IMR-90 (cell line): Measurements from ENCODE around the gene COCH. TPM values are rescaled to one million over a fixed set of nuclear protein-coding genes. Genes with fewer than 3 reads are reported as not detected.

ENCODE experiments used
- ATAC-seq: fragments of 200-7000 bp; cut with Tn5 transposase; 2 replicates; pipeline ENCODE4 v1.9.1; 2020; ENCODE audit warnings: low read depth, mild to moderate bottlenecking, moderate library complexity
- BruUV-seq: library from RNA; stranded (reverse); fragments of 400-500 nt; replicated peaks from 2 replicates; lab custom pipeline; 2021; lab: Mats Ljungman, UMichigan
- CTCF ChIA-PET: fragments of 300-600 bp; formaldehyde crosslinking; extraction: SDS; loops from one replicate; lab custom pipeline; 2021; ENCODE audit warnings: antibody characterized with exemption; lab: Yijun Ruan, JAX
- POLR2A ChIA-PET: fragments of 300-600 bp; sonication (Branson Sonifier 250); formaldehyde crosslinking; loops from one replicate; lab custom pipeline; 2022; ENCODE audit warnings: antibody characterized with exemption; ENCODE audit not compliant: unreplicated experiment; lab: Charles Lee
- DNase-seq: peaks from one replicate; pipeline ENCODE4 v3.0.0; 2013
- H2AFZ ChIP-seq: replicated peaks from 2 replicates; pipeline ENCODE3; 2013; ENCODE audit warnings: low read length, mild to moderate bottlenecking; ENCODE audit not compliant: poor library complexity
- H2AK5ac ChIP-seq: 2 replicates; pipeline ENCODE4 v1.6.1; 2013; ENCODE audit warnings: low read depth, low read length, inconsistent platforms
- H2AK9ac ChIP-seq: replicated peaks from 2 replicates; pipeline ENCODE3; 2013; ENCODE audit warnings: mild to moderate bottlenecking, low read depth, low read length, moderate library complexity; ENCODE audit not compliant: poor library complexity
- H2BK120ac ChIP-seq: 2 replicates; pipeline ENCODE4 v1.6.1; 2013; ENCODE audit warnings: low read depth, low read length, inconsistent platforms
- H2BK15ac ChIP-seq: 3 replicates; pipeline ENCODE4 v1.6.1; 2013; ENCODE audit warnings: low read depth, low read length, inconsistent platforms
- H2BK20ac ChIP-seq: 2 replicates; pipeline ENCODE4 v1.6.1; 2013; ENCODE audit warnings: low read depth, mild to moderate bottlenecking, inconsistent platforms, low read length, moderate library complexity
- H2BK5ac ChIP-seq: 2 replicates; pipeline ENCODE4 v1.6.1; 2013; ENCODE audit warnings: mild to moderate bottlenecking, low read depth, low read length, inconsistent platforms; ENCODE audit not compliant: poor library complexity, severe bottlenecking
- H3K14ac ChIP-seq: replicated peaks from 2 replicates; pipeline ENCODE4 v1.6.1; 2013; ENCODE audit warnings: low read depth, low read length, inconsistent platforms
- H3K18ac ChIP-seq: 2 replicates; pipeline ENCODE4 v1.6.1; 2013; ENCODE audit warnings: low read depth, low read length, control low read depth
- H3K23ac ChIP-seq: 2 replicates; pipeline ENCODE4 v1.6.1; 2013; ENCODE audit warnings: low read depth, low read length, inconsistent platforms
- H3K27ac ChIP-seq: 2 replicates; pipeline ENCODE4 v1.5.1; 2013; ENCODE audit warnings: mild to moderate bottlenecking, control low read depth, low read length; ENCODE audit not compliant: insufficient read depth
- H3K27me3 ChIP-seq: 2 replicates; pipeline ENCODE4 v1.6.1; 2013; ENCODE audit warnings: low read length; ENCODE audit not compliant: control insufficient read depth, insufficient read depth
- H3K36me3 ChIP-seq: 2 replicates; pipeline ENCODE4 v1.6.1; 2013; ENCODE audit warnings: low read length, mixed read lengths; ENCODE audit not compliant: control insufficient read depth, insufficient read depth
- H3K4ac ChIP-seq: 2 replicates; pipeline ENCODE4 v1.6.1; 2013; ENCODE audit warnings: low read depth, low read length, inconsistent platforms
- H3K4me1 ChIP-seq: 2 replicates; pipeline ENCODE4 v1.6.1; 2013; ENCODE audit warnings: low read length, mixed read lengths; ENCODE audit not compliant: control insufficient read depth, insufficient read depth
- H3K4me2 ChIP-seq: 2 replicates; pipeline ENCODE4 v1.6.1; 2013; ENCODE audit warnings: low read depth, mild to moderate bottlenecking, control low read depth, low read length, moderate library complexity
- H3K4me3 ChIP-seq: 2 replicates; pipeline ENCODE4 v1.5.1; 2013; ENCODE audit warnings: low read depth, mild to moderate bottlenecking, control low read depth, low read length, moderate library complexity; ENCODE audit not compliant: insufficient read depth
- H3K56ac ChIP-seq: 2 replicates; pipeline ENCODE4 v1.6.1; 2013; ENCODE audit warnings: low read length, inconsistent platforms; ENCODE audit not compliant: insufficient read depth; ENCODE audit errors: extremely low read depth
- H3K79me1 ChIP-seq, 2 experiments: 2 replicates each; pipeline ENCODE4 v1.6.1; 2013; ENCODE audit warnings: low read length in 2 of 2, inconsistent platforms in 1 of 2, low read depth in 1 of 2
- H3K9ac ChIP-seq: 2 replicates; pipeline ENCODE4 v1.6.1; 2013; ENCODE audit warnings: low read depth, low read length, control low read depth
- H3K9me1 ChIP-seq: 2 replicates; pipeline ENCODE4 v1.6.1; 2013; ENCODE audit warnings: low read length, inconsistent platforms; ENCODE audit not compliant: insufficient read depth
- H3K9me3 ChIP-seq: 2 replicates; pipeline ENCODE4 v1.6.1; 2013; ENCODE audit warnings: low read length; ENCODE audit not compliant: control insufficient read depth, insufficient read depth
- H4K20me1 ChIP-seq: 2 replicates; pipeline ENCODE4 v1.6.1; 2013; ENCODE audit warnings: low read length, inconsistent platforms; ENCODE audit not compliant: insufficient read depth
- H4K5ac ChIP-seq: 2 replicates; pipeline ENCODE4 v1.6.1; 2013; ENCODE audit warnings: mild to moderate bottlenecking, low read depth, low read length, control low read depth
- H4K8ac ChIP-seq, 2 experiments: 2 replicates each; pipeline ENCODE4 v1.6.1; 2013; ENCODE audit warnings: low read depth in 2 of 2, low read length in 2 of 2, control low read depth in 1 of 2, inconsistent platforms in 1 of 2
- H4K91ac ChIP-seq: 2 replicates; pipeline ENCODE4 v1.6.1; 2013; ENCODE audit warnings: low read depth, low read length, inconsistent platforms; ENCODE audit not compliant: insufficient read depth
- CEBPB ChIP-seq: IDR thresholded peaks from 2 replicates; pipeline ENCODE4 v1.6.1; 2012; ENCODE audit warnings: low read depth, low read length, improper control_type of control experiment
- CHD1 ChIP-seq: IDR thresholded peaks from 2 replicates; pipeline ENCODE4 v1.6.1; 2012; ENCODE audit warnings: low read depth, low read length, improper control_type of control experiment
- MAFK ChIP-seq: IDR thresholded peaks from 2 replicates; pipeline ENCODE4 v1.6.1; 2012; ENCODE audit warnings: low read depth, low read length, improper control_type of control experiment
- MAZ ChIP-seq: IDR thresholded peaks from 2 replicates; pipeline ENCODE4 v1.6.1; 2012; ENCODE audit warnings: low read depth, mild to moderate bottlenecking, low read length, improper control_type of control experiment, moderate library complexity, borderline replicate concordance
- MXI1 ChIP-seq: IDR thresholded peaks from 2 replicates; pipeline ENCODE4 v1.6.1; 2012; ENCODE audit warnings: low read depth, mild to moderate bottlenecking, low read length, moderate library complexity, borderline replicate concordance
- NFE2L2 ChIP-seq: fragments of 150-350 bp; IDR thresholded peaks from 2 replicates; pipeline ENCODE4 v1.6.1; 2016; ENCODE audit warnings: low read depth, mild to moderate bottlenecking, low read length
- POLR2A ChIP-seq: IDR thresholded peaks from 2 replicates; pipeline ENCODE4 v1.6.1; 2012; ENCODE audit warnings: mild to moderate bottlenecking, low read depth, low read length
- RAD21 ChIP-seq: IDR thresholded peaks from 2 replicates; pipeline ENCODE4 v1.6.1; 2012; ENCODE audit warnings: low read length, improper control_type of control experiment
- RCOR1 ChIP-seq: IDR thresholded peaks from 2 replicates; pipeline ENCODE4 v1.6.1; 2012; ENCODE audit warnings: mild to moderate bottlenecking, low read length, improper control_type of control experiment; ENCODE audit not compliant: insufficient replicate concordance
- SMC3 ChIP-seq: fragments of 150-350 bp; IDR thresholded peaks from 2 replicates; pipeline ENCODE4 v1.6.1; 2016; ENCODE audit warnings: low read depth, mild to moderate bottlenecking, antibody characterized with exemption, low read length, moderate library complexity
- WGBS, 2 experiments: methylation state at CpG; one replicate each; pipeline versions ENCODE4 v1.1.5 to v1.1.7; 2013; ENCODE audit warnings: missing lambda C conversion rate in 2 of 2; ENCODE audit not compliant: insufficient read length in 1 of 2; ENCODE audit errors: extremely low coverage in 2 of 2; 5-methylcytosine and 5-hydroxymethylcytosine counted together
- dilution Hi-C: fragments of 300-500 bp; cut with HindIII; formaldehyde crosslinking; loops from one replicate; pipeline ENCODE4 v1.14.3; 2018; ENCODE audit warnings: low sequenced_read_pairs; ENCODE audit not compliant: unreplicated experiment
- in situ Hi-C: fragments of 300-500 bp; cut with MboI; formaldehyde crosslinking; loops from 3 replicates; pipeline ENCODE4 v1.14.3; 2019; ENCODE audit warnings: low sequenced_read_pairs, inconsistent platforms, mixed read lengths
- intact Hi-C: fragments of 100-400 bp; cut with micrococcal nuclease; formaldehyde crosslinking; loops from 2 replicates; pipeline ENCODE4 v1.10.0; 2022
- polyA plus RNA-seq, 3 experiments: library from polyadenylated mRNA; depleted of rRNA; stranded (reverse); fragments of >200 nt; gene quantifications; 2 replicates each; pipeline ENCODE4 v1.2.3, GENCODE V29; 2012; ENCODE audit warnings: low replicate concordance in 1 of 3
- total RNA-seq: library from RNA; depleted of rRNA; stranded (reverse); fragments of >200 nt; gene quantifications from 2 replicates; pipeline ENCODE4 v1.2.3, GENCODE V29; 2012

COCH gene
- total and polyA plus RNA-seq, 2 of the 4 experiments (the other 2 are of a cell fraction), result 0.17 to 0.18 TPM

DNA sequence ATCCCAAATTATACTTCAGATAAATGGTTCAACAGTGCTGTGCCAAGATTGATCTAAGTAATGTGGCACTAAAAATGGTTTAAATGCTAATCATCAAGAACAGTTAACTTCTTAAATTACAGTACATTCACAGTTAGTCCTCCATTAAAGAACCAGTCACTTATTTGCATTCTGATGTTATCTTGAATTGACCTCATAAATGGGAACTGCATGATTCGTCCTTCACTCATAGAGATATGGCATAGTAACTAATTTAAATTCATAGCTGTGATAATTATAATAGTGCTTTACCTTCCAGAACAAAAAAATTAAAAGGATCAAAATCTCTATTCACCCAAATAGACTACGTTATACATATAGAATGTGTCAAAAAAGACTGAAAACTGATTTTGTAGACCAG is 61.1 kb downstream of the COCH start:
- intact Hi-C loops (no loop called here), in situ Hi-C loops (no loop called here), dilution Hi-C loops (no loop called here)
- H2AK9ac ChIP-seq, result no peak overlapping the region
- no peak overlapping the region for H3K23ac ChIP-seq
- no peak overlapping the region for H2AK5ac ChIP-seq
- no peak overlapping the region for H2AFZ ChIP-seq
- no peak overlapping the region for H3K4me3 ChIP-seq
- H3K9ac ChIP-seq, result no peak overlapping the region
- H2BK5ac ChIP-seq, result no peak overlapping the region
- no peak overlapping the region for H3K4ac ChIP-seq
- no peaks in the 10 kb centered on the region for H3K27me3 ChIP-seq
- no peak for TF ChIP-seq CHD1
- TF ChIP-seq POLR2A, result no peak
- TF ChIP-seq MAZ, result no peak
- no peak for TF ChIP-seq MXI1
- TF ChIP-seq SMC3, result no peak
- no peak for TF ChIP-seq CEBPB
- TF ChIP-seq RAD21, result no peak
- no peak for TF ChIP-seq MAFK
- TF ChIP-seq NFE2L2, result no peak
- TF ChIP-seq RCOR1, result no peak
- DNase-seq (no peak), ATAC-seq (no peak)
- H3K27ac ChIP-seq, result no peak overlapping the region
- H3K79me1 ChIP-seq, result peaks cover 14 to 26% of the 10 kb centered on the region in 2 experiments; a peak in 3 of 4 replicates
- H3K14ac ChIP-seq, result no peak overlapping the region
- H3K36me3 ChIP-seq, result peaks cover 15% of the 10 kb centered on the region
- H3K4me2 ChIP-seq, result no peak overlapping the region
- no peak overlapping the region for H3K56ac ChIP-seq
- no peak overlapping the region for H2BK20ac ChIP-seq
- peaks cover 4% of the 10 kb centered on the region; the same call in 1 of the 2 replicates for H3K9me1 ChIP-seq
- BruUV-seq, result no TSS peak
- H4K20me1 ChIP-seq, result peaks cover 3% of the 10 kb centered on the region; the same call in 1 of the 2 replicates
- no peak overlapping the region for H2BK120ac ChIP-seq
- no CpG with 5 or more reads among the region's 2 CpGs for WGBS, 2 experiments
- ChIA-PET CTCF (interaction anchor here (1.5 kb wide), 1 partner anchor 10 kb away, joined by 3 read pairs; no protein-coding TSS in a partner anchor), POLR2A (no interaction called here)
- no peak overlapping the region for H2BK15ac ChIP-seq
- H4K91ac ChIP-seq, result no peak overlapping the region
- no peak overlapping the region for H4K8ac ChIP-seq
- no peaks in the 10 kb centered on the region for H3K9me3 ChIP-seq
- no peak overlapping the region for H4K5ac ChIP-seq
- H3K18ac ChIP-seq, result no peak overlapping the region
- H3K4me1 ChIP-seq, result no peaks in the 10 kb centered on the region
